GM12878 (cell line): ENCODE measurements around the gene NFE2L3. TPM values are rescaled to one million over a fixed set of nuclear protein-coding genes. Genes with fewer than 3 reads are reported as not detected.
A peak's percentile ranks its signal among the peaks of the same experiment; 100 is the strongest.

Experiments used
- ATAC-seq: fragments of 200-7000 bp; cut with Tn5 transposase; 3 replicates; pipeline ENCODE4 v1.9.1; 2020; ENCODE audit warnings: mild to moderate bottlenecking, moderate library complexity
- BruUV-seq: library from RNA; stranded (reverse); fragments of 400-500 nt; replicated peaks from 2 replicates; lab custom pipeline; 2021; lab: Mats Ljungman, UMichigan
- CTCF ChIA-PET: fragments of 300-600 bp; sonication (Branson Sonifier 250); formaldehyde crosslinking; extraction: SDS; loops from one replicate; lab custom pipeline; 2021; ENCODE audit warnings: inconsistent platforms; lab: Yijun Ruan, JAX
- POLR2A ChIA-PET: fragments of 350-600 bp; formaldehyde crosslinking; extraction: SDS; loops from one replicate; lab custom pipeline; 2021; ENCODE audit warnings: inconsistent platforms; lab: Charles Lee
- RAD21 ChIA-PET: fragments of 300-600 bp; sonication (Branson Sonifier 250); formaldehyde crosslinking; loops from one replicate; lab custom pipeline; 2023; ENCODE audit warnings: antibody characterized with exemption; ENCODE audit not compliant: unreplicated experiment; lab: Charles Lee
- SMC1A ChIA-PET: fragments of 300-600 bp; sonication (Branson Sonifier 250); formaldehyde crosslinking; loops from one replicate; lab custom pipeline; 2023; ENCODE audit not compliant: unreplicated experiment, uncharacterized antibody; lab: Charles Lee
- DNase-seq: peaks from one replicate; pipeline ENCODE4 v3.0.0-alpha.2; 2011; ENCODE audit warnings: low read depth, low spot score
- FAIRE-seq: peaks from 3 replicates; lab custom pipeline; 2011; peaks lifted over from hg19 to GRCh38; lab: Jason Lieb, UNC
- H2AFZ ChIP-seq: 2 replicates; pipeline ENCODE4 v1.6.0; 2011; ENCODE audit warnings: low read depth, low read length, control low read depth; ENCODE audit not compliant: control insufficient read depth
- H3K27ac ChIP-seq: 2 replicates; pipeline ENCODE4 v1.5.1; 2011; ENCODE audit warnings: control low read depth; ENCODE audit not compliant: control insufficient read depth, insufficient read depth
- H3K27me3 ChIP-seq, 2 experiments: replicated peaks in 1 of 2; 2 replicates each; pipeline versions ENCODE4 v1.6.0 to v1.6.1; 2011; ENCODE audit warnings: low read length in 1 of 2; ENCODE audit not compliant: control insufficient read depth in 2 of 2, insufficient read depth in 2 of 2
- H3K36me3 ChIP-seq, 2 experiments: 2 replicates each; pipeline ENCODE4 v1.5.1; 2011; ENCODE audit warnings: low read length in 1 of 2; ENCODE audit not compliant: control insufficient read depth in 2 of 2, insufficient read depth in 2 of 2
- H3K4me1 ChIP-seq: 2 replicates; pipeline ENCODE4 v1.6.1; 2011; ENCODE audit warnings: mild to moderate bottlenecking, low read length, moderate library complexity, mixed read lengths; ENCODE audit not compliant: control insufficient read depth, insufficient read depth
- H3K4me2 ChIP-seq: 2 replicates; pipeline ENCODE4 v1.6.0; 2011; ENCODE audit warnings: control low read depth; ENCODE audit not compliant: control insufficient read depth, insufficient read depth
- H3K4me3 ChIP-seq: fragments of 200-600 bp; sonication (generic); 2 replicates; pipeline ENCODE4 v1.5.1; 2016
- H3K79me2 ChIP-seq: 2 replicates; pipeline ENCODE4 v1.6.0; 2011; ENCODE audit warnings: low read length; ENCODE audit not compliant: control insufficient read depth, insufficient read depth
- H3K9ac ChIP-seq: 2 replicates; pipeline ENCODE4 v1.8.0; 2011; ENCODE audit warnings: low read length, control low read depth, mixed read lengths; ENCODE audit not compliant: control insufficient read depth, insufficient read depth
- H3K9me3 ChIP-seq: replicated peaks from 3 replicates; pipeline ENCODE4 v1.5.1; 2011; ENCODE audit warnings: mild to moderate bottlenecking, low read length; ENCODE audit not compliant: control insufficient read depth, insufficient read depth
- H4K20me1 ChIP-seq: 2 replicates; pipeline ENCODE4 v1.6.0; 2011; ENCODE audit not compliant: control insufficient read depth, insufficient read depth
- ATF2 ChIP-seq: IDR thresholded peaks from 2 replicates; pipeline ENCODE4 v1.6.1; 2012; ENCODE audit warnings: low read length, inconsistent platforms
- CTCF ChIP-seq, 3 experiments: IDR thresholded peaks in 2 of 3; conservative IDR thresholded peaks in 1 of 3; 2 replicates each; pipeline ENCODE4 v1.5.1; 2011; ENCODE audit warnings: low read depth in 3 of 3, low read length in 3 of 3, mild to moderate bottlenecking in 3 of 3, control low read depth in 2 of 3, moderate library complexity in 2 of 3, inconsistent platforms in 1 of 3, mixed read lengths in 1 of 3; ENCODE audit not compliant: control insufficient read depth in 2 of 3, insufficient read depth in 1 of 3; ENCODE audit errors: extremely low read depth in 1 of 3
- ETV6 ChIP-seq, 2 experiments: fragments of 450-650 bp in 1 of 2; IDR thresholded peaks in 1 of 2; conservative IDR thresholded peaks in 1 of 2; 2 replicates each; pipeline ENCODE4 v1.6.1; 2014; ENCODE audit warnings: antibody characterized with exemption in 1 of 2, borderline replicate concordance in 1 of 2, low read depth in 1 of 2, mild to moderate bottlenecking in 1 of 2, moderate library complexity in 1 of 2
- HCFC1 ChIP-seq: fragments of 150-350 bp; IDR thresholded peaks from 2 replicates; pipeline ENCODE4 v1.6.1; 2014; ENCODE audit warnings: low read length
- JUNB ChIP-seq: IDR thresholded peaks from 2 replicates; pipeline ENCODE4 v1.6.1; 2016; ENCODE audit warnings: antibody characterized with exemption, mild to moderate bottlenecking
- NFIC ChIP-seq: IDR thresholded peaks from 2 replicates; pipeline ENCODE4 v1.6.1; 2012; ENCODE audit warnings: low read depth, mild to moderate bottlenecking, inconsistent platforms, low read length, moderate library complexity
- POLR2A ChIP-seq: IDR thresholded peaks from 2 replicates; pipeline ENCODE4 v1.6.1; 2011; ENCODE audit warnings: low read depth, mild to moderate bottlenecking, low read length
- RBBP5 ChIP-seq: fragments of 200-600 bp; sonication (generic); conservative IDR thresholded peaks from 2 replicates; pipeline ENCODE4 v1.6.1; 2016
- RCOR1 ChIP-seq: conservative IDR thresholded peaks from 2 replicates; pipeline ENCODE4 v1.6.1; 2012; ENCODE audit warnings: low read depth, low read length, improper control_type of control experiment
- RELB ChIP-seq: fragments of 450-650 bp; IDR thresholded peaks from 2 replicates; pipeline ENCODE4 v1.6.1; 2017; ENCODE audit warnings: low read depth, mild to moderate bottlenecking, moderate library complexity
- SMC3 ChIP-seq: IDR thresholded peaks from 2 replicates; pipeline ENCODE4 v1.6.1; 2011; ENCODE audit warnings: low read length, improper control_type of control experiment, borderline replicate concordance
- SUPT20H ChIP-seq: IDR thresholded peaks from 2 replicates; pipeline ENCODE4 v1.6.1; 2011; ENCODE audit warnings: low read depth, mild to moderate bottlenecking, low read length, moderate library complexity, borderline replicate concordance; ENCODE audit not compliant: control insufficient read depth
- TARDBP ChIP-seq: IDR thresholded peaks from 2 replicates; pipeline ENCODE4 v1.6.1; 2016; ENCODE audit warnings: borderline replicate concordance
- USF2 ChIP-seq: IDR thresholded peaks from 2 replicates; pipeline ENCODE4 v1.6.1; 2011; ENCODE audit warnings: low read depth, low read length, improper control_type of control experiment, borderline replicate concordance
- WGBS: methylation state at CpG from one replicate; pipeline ENCODE4 v1.1.6; 2016; ENCODE audit warnings: low lambda C conversion rate; ENCODE audit not compliant: insufficient replicate concordance, insufficient coverage; ENCODE audit errors: missing lambda C conversion rate; 5-methylcytosine and 5-hydroxymethylcytosine counted together
- in situ Hi-C: fragments of 300-500 bp; cut with MboI; formaldehyde crosslinking; loops from 9 replicates; pipeline ENCODE4 v1.14.3; 2018; ENCODE audit warnings: mixed read lengths
- intact Hi-C: fragments of 100-400 bp; cut with micrococcal nuclease; formaldehyde crosslinking; loops from one replicate; pipeline ENCODE4 v1.14.2; 2022; ENCODE audit not compliant: unreplicated experiment
- polyA plus RNA-seq, 11 experiments: library from polyadenylated mRNA; depleted of rRNA in 4 of 11; unstranded in 6 of 11; stranded (reverse) in 5 of 11; fragments of >200 nt; fragmentation: Nextera tagmentation in 4 of 11; fragmentation: Illumina TruSeq in 1 of 11; extraction: Ambion mirVana in 4 of 11; extraction: Trizol in 1 of 11; gene quantifications; 1 replicate in 1 of 11; 2 replicates in 10 of 11; pipeline versions ENCODE4 v1.2.1 to v1.2.3, GENCODE V29; 2011 to 2016; ENCODE audit warnings: inconsistent platforms in 2 of 11, missing spikeins in 2 of 11, low read depth in 1 of 11
- total RNA-seq, 4 experiments: library from RNA; depleted of rRNA in 3 of 4; stranded (reverse); fragments of >200 nt in 3 of 4; fragmentation: Illumina TruSeq in 1 of 4; extraction: Trizol in 1 of 4; gene quantifications; 2 replicates each; pipeline versions ENCODE4 v1.2.1 to v1.2.3, GENCODE V29; 2013 to 2021

Gene NFE2L3
- total and polyA plus RNA-seq, 10 of the 15 experiments (the other 5 are each of a cell fraction or from before 2014, with no cell fraction given), result 4.4 to 34.9 (median 13.0) TPM

- no peak for TF ChIP-seq JUNB
- TF ChIP-seq ATF2, result peak; percentile 15; the same call in 1 of the 2 replicates
- TF ChIP-seq CTCF (IDR thresholded peaks at IDR 0.05 in 2 of 3, conservative IDR thresholded peaks at IDR 0.05 in 1 of 3; ENCODE audit: control insufficient read depth in 2 of 3, extremely low read depth in 1 of 3, insufficient read depth in 1 of 3, low read depth in 3 of 3, low read length in 3 of 3), result no peak
- 0 out of 2 replicates have a peak, but pooled peaks have one; percentile 3 for TF ChIP-seq NFIC
- no peak for TF ChIP-seq SUPT20H
- TF ChIP-seq, all 136 proteins: peak for 13
Observed at GRCh38 chr7:26185131-26185843, 33.3 kb downstream of the NFE2L3 start (continued).

GRCh38 chr7:26185844-26186180 is 33.8 kb downstream of the NFE2L3 start:
- RAD21 ChIA-PET, result interaction anchor here (0.7 kb wide), 1 partner anchor 9 kb away, joined by 3 read pairs; no protein-coding TSS in a partner anchor
- in situ Hi-C loops, result no loop called here
- TF ChIP-seq RCOR1 (no peak), RELB (no peak), TARDBP (no peak), SMC3 (no peak), USF2 (no peak), HCFC1 (no peak), ETV6 (conservative IDR thresholded peaks at IDR 0.05 in 1 of 2, IDR thresholded peaks at IDR 0.05 in 1 of 2; ENCODE audit: borderline replicate concordance in 1 of 2, low read depth in 1 of 2) (no peak), NFIC (0 out of 2 replicates have a peak, but pooled peaks have one; percentile 14), POLR2A (no peak), RBBP5 (no peak)

More at GRCh38 chr7:26185844-26186180, 33.8 kb downstream of the NFE2L3 start:
- Histone ChIP-seq H4K20me1 (no peaks in the 10 kb centered on the region; the same call in 1 of the 2 replicates), H3K4me3 (no peak overlapping the region), H3K36me3 (peaks cover 3 to 18% of the 10 kb centered on the region in 2 experiments; a peak in 3 of 4 replicates), H2AFZ (no peak overlapping the region), H3K9ac (no peak overlapping the region), H3K79me2 (peaks cover 8% of the 10 kb centered on the region), H3K27me3 (no peaks in the 10 kb centered on the region), H3K4me1 (peaks cover 8% of the 10 kb centered on the region; the same call in 1 of the 2 replicates), H3K9me3 (no peaks in the 10 kb centered on the region), H3K27ac (no peak overlapping the region; the same call in 1 of the 2 replicates), H3K4me2 (no peak overlapping the region)
- POLR2A ChIA-PET, result no interaction called here
- FAIRE-seq (no peak), DNase-seq (no peak), ATAC-seq (no peak)
- 52% methylated on average over 1 of the region's 1 CpG for WGBS
- SMC1A ChIA-PET, result interaction anchor here (1.5 to 1.6 kb wide), 3 partner anchors 12 to 292 kb away, joined by 3 to 8 read pairs (median 5); no protein-coding TSS in a partner anchor
- CTCF ChIA-PET, result interaction anchor here (1.6 kb wide), 1 partner anchor 14 kb away, joined by 3 read pairs; no protein-coding TSS in a partner anchor
- BruUV-seq, result no TSS peak
- intact Hi-C loops, result no loop called here
